Measurements from ENCODE around the gene HIVEP3. TPM values are rescaled to one million over a fixed set of nuclear protein-coding genes. Genes with fewer than 3 reads are reported as not detected.

HIVEP3 gene
- polyA plus RNA-seq, 6 donors from 2014 or later = 0.83 to 2.1 (median 1.3) TPM

DNA sequence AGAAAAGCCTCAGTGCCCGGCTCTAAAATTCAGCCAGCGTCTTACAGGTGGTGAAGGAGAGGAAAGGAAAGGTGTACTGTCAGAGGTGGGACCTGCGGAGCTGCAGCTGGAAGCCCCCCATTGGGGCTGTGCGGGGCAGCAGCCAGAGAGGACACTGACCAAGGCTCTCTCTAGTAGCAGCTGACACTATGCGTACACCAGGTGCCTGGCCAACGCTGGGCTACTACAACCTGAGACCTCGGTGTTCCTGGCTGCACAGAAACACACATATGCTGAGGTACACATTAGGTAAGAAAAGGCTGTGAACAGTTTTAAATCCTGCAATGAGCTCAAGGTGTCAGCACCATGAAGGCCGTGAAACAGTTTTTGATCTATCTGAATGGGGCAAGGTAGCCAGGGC lies 378.7 kb downstream of the HIVEP3 start:
- peaks cover 53 to 68% (median 61%) of the 10 kb centered on the region in 3 donors for H3K4me1 Mint-ChIP-seq
- peak overlapping the region in 1 of 8 donors; percentile 4 for H3K4me3 Mint-ChIP-seq
- peaks cover 0 to 8% of the 10 kb centered on the region in 2 donors for H3K36me3 Mint-ChIP-seq

DNA sequence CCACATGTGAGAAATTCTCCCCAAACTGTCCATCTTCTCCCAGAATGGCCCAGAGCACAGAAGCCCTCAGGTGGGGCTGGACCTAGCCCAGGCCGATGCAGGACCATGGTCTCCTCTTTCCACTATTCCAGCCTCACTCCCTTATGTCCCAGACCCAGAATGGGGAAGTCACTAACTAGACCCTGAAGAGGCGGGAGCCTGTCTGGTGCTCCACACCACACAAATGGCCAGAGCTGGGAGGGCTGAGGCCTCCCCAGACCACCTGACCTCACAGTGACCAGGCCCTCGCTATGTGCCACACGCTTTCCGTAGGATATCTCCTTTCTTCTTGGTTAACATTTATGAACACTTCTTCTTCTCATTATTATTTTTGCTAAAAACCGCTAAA lies 379.3 kb downstream of the HIVEP3 start:
- H3K36me3 Mint-ChIP-seq = peaks cover 0 to 11% of the 10 kb centered on the region in 2 donors
- no peaks in the 10 kb centered on the region for H3K27me3 Mint-ChIP-seq
- no peak for DNase-seq
- peak overlapping the region in 2 of 8 donors; percentile 23 to 53 for H3K4me3 Mint-ChIP-seq
- H3K27ac Mint-ChIP-seq = peak overlapping the region in 3 of 6 donors; percentile 29 to 79 (median 32)
- H3K4me1 Mint-ChIP-seq = peaks cover 54 to 67% (median 61%) of the 10 kb centered on the region in 3 donors
- no peaks in the 10 kb centered on the region for H3K9me3 Mint-ChIP-seq
- ATAC-seq (ENCODE audit: low read depth in 2 of 2) = no peak

More for the DNA sequence above, 378.7 kb downstream of the HIVEP3 start:
- no peak for DNase-seq
- no peak for ATAC-seq (ENCODE audit: low read depth in 2 of 2)
- H3K27ac Mint-ChIP-seq = peak overlapping the region in 3 of 6 donors; percentile 7 to 39 (median 32)
- no peaks in the 10 kb centered on the region for H3K9me3 Mint-ChIP-seq
- H3K27me3 Mint-ChIP-seq = no peaks in the 10 kb centered on the region

DNA sequence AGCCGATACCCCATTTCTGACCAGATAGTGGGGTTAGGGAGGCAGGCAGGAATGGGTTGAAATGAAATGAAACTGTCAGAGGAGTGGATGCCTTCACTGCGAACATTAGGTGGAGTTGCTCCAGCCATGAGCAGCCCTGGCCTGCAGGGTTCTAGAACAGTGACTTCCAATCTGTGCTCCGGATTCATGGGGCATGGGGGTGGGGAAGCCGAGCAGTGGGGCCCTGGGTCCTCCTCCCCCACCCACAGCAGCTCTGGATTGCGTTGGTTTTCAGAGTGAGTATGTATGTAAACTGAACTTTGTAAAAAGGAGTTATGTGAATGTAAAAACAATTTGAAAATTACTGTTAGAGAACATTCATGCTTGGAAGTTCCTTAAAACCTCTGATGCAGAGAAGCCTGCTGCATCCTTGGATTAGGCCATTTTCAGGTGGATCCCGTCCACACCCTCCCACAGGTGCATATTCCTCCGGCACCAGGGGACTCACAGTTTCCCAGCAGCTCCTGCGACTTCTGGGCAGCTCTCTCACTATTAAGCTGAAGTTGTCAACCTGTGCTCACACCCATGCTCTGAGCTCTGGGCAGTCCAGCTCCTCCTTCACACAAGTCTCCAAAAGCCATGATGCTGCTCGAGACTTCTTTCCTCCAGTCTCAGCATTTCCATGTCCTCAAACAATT lies 379.8 kb downstream of the HIVEP3 start:
- Mint-ChIP-seq H3K36me3 (peaks cover 0 to 16% of the 10 kb centered on the region in 2 donors), H3K27ac (peak overlapping the region in 2 of 6 donors; percentile 29 to 64), H3K4me1 (peaks cover 59 to 71% (median 63%) of the 10 kb centered on the region in 3 donors), H3K27me3 (no peaks in the 10 kb centered on the region), H3K4me3 (peak overlapping the region in 1 of 8 donors; percentile 53), H3K9me3 (no peaks in the 10 kb centered on the region)
- ATAC-seq (ENCODE audit: low read depth in 2 of 2) (no peak), DNase-seq (no peak)

DNA sequence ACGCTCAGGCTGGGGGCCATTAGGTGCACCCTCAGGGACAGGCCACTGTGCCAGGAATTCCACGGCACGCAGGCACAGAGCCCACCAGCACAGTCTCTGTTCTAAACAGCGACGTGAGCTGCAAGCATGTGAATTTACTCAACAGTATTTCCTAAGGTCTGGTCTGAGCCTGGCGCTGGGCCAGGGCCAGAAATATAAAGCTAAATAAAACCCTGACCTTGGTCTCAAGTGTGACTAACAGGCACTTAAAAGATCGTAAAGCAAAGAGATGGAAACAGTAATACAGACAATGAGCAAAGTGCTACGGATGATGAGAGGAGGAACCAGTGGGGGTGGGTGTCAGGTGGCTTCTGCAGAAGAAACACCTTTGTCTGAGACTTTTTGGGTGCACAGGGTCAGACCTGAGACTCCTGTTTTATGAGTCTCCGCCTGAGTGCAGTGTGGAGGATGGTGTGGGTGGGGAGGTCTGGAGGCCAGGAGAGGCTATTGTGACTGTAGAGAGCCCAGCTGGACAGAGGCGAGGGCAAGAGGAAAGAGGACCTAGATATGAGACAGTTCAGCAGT lies 380.9 kb downstream of the HIVEP3 start:
- Mint-ChIP-seq H3K9me3 (no peaks in the 10 kb centered on the region), H3K27me3 (no peaks in the 10 kb centered on the region), H3K36me3 (peaks cover 0 to 22% of the 10 kb centered on the region in 2 donors), H3K4me1 (peaks cover 66 to 71% (median 70%) of the 10 kb centered on the region in 3 donors), H3K27ac (peak overlapping the region; percentile 64 to 91 (median 82)), H3K4me3 (peak overlapping the region in 7 of 8 donors; percentile 73 to 85 (median 75))
- peak in 1 of 2 donors; percentile 13 for ATAC-seq (ENCODE audit: low read depth in 2 of 2)
- DNase-seq = no peak

DNA sequence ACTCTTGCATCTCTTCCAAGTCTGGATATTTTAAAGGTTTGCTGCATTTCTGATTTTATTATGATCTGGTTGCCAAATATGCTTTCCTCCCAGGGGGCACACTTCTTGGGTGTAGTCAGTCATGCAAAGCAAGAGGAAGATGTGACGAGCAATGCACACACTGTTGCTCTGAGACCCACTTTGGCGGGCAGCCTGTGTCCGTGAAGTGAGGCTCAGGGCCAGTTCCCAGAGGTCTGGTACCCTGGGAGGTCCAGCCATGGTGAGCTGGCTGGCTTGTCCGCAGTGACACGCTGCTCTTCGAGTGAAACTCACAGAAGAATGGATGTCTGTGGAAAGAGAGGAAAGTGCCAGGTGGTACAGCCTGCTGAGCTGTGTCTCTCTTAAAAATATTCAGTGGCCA lies 381.5 kb downstream of the HIVEP3 start:
- no peaks in the 10 kb centered on the region for H3K27me3 Mint-ChIP-seq
- DNase-seq (peak; percentile 17), ATAC-seq (ENCODE audit: low read depth in 2 of 2) (peak; percentile 84 to 89)
- no peaks in the 10 kb centered on the region for H3K9me3 Mint-ChIP-seq
- H3K27ac Mint-ChIP-seq = peak overlapping the region; percentile 35 to 95 (median 74)
- peak overlapping the region; percentile 70 to 85 (median 74) for H3K4me3 Mint-ChIP-seq
- H3K4me1 Mint-ChIP-seq = peaks cover 67 to 71% (median 70%) of the 10 kb centered on the region in 3 donors
- H3K36me3 Mint-ChIP-seq = peaks cover 0 to 16% of the 10 kb centered on the region in 2 donors

DNA sequence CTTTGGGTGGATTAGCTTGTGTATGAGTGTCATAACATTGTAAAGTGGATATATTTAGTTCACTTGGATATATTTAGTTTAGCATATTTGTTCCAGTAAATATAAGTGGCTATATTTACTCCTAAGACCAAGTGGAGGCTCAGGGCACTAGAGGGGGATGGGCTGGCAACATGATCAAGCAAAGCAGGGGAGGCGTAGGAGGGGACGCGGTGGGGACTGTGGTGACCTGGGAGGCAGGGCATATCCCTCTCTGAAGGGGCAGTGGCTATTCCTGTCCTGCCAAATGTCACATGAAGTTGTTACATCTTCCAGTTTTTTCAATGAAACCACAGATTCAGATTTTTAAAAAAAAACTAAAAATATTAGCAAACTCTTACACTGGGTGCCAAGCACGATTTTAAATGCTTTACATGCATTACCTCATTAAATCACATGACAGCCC lies 382.3 kb downstream of the HIVEP3 start:
- Mint-ChIP-seq H3K27me3 (no peaks in the 10 kb centered on the region), H3K4me3 (peak overlapping the region in 6 of 8 donors; percentile 1 to 74 (median 64)), H3K4me1 (peaks cover 66 to 68% (median 67%) of the 10 kb centered on the region in 3 donors), H3K36me3 (peaks cover 0 to 14% of the 10 kb centered on the region in 2 donors), H3K27ac (peak overlapping the region in 3 of 6 donors; percentile 8 to 83 (median 48)), H3K9me3 (no peaks in the 10 kb centered on the region)
- no peak for ATAC-seq (ENCODE audit: low read depth in 2 of 2)
- no peak for DNase-seq

DNA sequence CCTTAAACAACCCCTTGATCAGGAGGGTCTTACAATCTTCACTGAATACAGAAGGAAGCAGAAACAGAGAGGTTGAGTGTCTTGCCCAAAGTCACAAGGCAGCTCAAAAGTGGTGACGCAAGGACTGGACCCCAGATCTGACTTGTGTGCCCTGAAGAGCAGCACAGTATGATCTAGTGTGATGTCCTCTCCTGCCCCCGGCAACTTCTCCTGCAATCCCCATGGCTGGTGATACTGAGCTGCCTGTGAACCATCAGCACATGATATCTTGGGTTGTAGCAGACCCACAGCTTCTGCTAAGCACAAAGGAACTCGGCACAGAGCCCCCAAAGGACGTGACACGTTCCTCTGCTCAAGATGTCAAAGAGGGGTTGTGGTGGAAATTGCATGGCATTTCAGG lies 383.0 kb downstream of the HIVEP3 start:
- peak overlapping the region in 4 of 6 donors; percentile 30 to 83 (median 44) for H3K27ac Mint-ChIP-seq
- ATAC-seq (ENCODE audit: low read depth in 2 of 2) (no peak), DNase-seq (no peak)
- no peaks in the 10 kb centered on the region for H3K27me3 Mint-ChIP-seq
- no peaks in the 10 kb centered on the region for H3K9me3 Mint-ChIP-seq
- peaks cover 0 to 14% of the 10 kb centered on the region in 2 donors for H3K36me3 Mint-ChIP-seq
- peak overlapping the region in 3 of 8 donors; percentile 5 to 49 (median 11) for H3K4me3 Mint-ChIP-seq
- H3K4me1 Mint-ChIP-seq = peaks cover 59 to 69% (median 67%) of the 10 kb centered on the region in 3 donors

DNA sequence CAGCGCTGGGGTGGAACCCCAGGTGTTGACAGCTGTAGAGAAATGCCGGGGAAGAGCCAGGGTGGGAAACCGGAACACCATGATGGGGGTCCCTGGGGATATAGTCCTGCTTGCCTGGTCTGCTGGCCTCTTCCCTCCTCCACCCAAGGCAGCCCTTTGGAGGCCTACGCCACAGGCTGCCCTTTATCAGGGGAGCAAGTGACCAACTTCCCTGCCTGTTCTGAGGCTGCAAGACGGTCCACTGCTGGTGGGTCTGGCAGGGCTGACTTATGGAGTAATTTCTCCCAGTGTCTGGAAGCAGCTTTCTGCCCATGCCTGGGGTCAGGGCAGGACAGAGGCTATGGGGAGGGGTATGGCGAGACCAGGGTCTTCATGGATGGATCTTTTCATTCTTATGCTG lies 383.4 kb downstream of the HIVEP3 start:
- Mint-ChIP-seq H3K27me3 (no peaks in the 10 kb centered on the region), H3K9me3 (no peaks in the 10 kb centered on the region), H3K36me3 (peaks cover 0 to 14% of the 10 kb centered on the region in 2 donors), H3K4me1 (peaks cover 55 to 67% (median 63%) of the 10 kb centered on the region in 3 donors), H3K4me3 (peak overlapping the region in 1 of 8 donors; percentile 11), H3K27ac (peak overlapping the region in 3 of 6 donors; percentile 30 to 83 (median 37))
- DNase-seq (no peak), ATAC-seq (ENCODE audit: low read depth in 2 of 2) (no peak)

DNA sequence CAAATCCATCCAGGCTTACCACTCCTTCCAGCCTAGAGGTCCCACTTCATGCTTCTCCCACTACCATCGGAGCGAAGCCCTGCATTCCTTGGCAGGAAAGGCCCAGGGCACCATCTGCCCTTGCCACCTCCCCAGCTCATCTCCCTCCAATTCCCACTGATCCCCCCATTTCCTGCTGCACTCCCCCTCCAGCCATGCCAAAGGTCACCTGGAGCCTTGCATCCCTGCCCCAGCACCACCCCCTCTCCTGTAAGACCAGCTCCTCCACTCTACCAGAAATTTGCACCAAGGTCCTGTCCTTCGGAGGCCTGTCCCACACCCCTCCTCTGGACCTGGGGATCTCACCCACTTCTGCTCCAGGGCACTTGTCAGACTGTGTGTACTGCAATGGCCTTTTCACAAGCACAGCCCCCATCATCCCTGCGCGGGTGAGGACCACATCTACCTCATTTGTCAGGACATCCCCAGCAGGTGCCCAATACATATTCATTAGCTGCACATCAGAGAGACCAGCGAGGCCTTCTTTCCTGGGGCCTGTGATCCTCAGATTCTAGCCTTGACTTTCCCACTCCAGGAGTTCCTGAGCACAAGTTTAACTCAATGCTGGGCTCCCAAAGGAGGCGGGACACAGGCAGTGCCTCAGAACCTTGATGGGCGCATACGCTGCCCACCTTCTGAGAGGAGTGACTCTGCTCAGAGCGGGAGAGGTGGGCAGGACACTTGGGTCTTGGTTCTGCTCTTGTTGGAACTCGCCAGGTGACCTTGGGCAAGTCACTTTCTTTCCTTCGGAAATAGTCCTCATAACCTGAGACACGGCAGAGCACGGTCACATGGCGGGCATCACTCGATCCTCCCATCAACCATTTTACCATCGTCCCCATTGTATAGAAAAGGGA lies 384.3 kb downstream of the HIVEP3 start:
- Mint-ChIP-seq H3K27ac (peak overlapping the region in 2 of 6 donors; percentile 15 to 49), H3K27me3 (no peaks in the 10 kb centered on the region), H3K4me1 (peaks cover 47 to 68% (median 56%) of the 10 kb centered on the region in 3 donors), H3K4me3 (peak overlapping the region in 2 of 8 donors; percentile 14 to 35), H3K9me3 (no peaks in the 10 kb centered on the region), H3K36me3 (peaks cover 0 to 14% of the 10 kb centered on the region in 2 donors)
- DNase-seq (no peak), ATAC-seq (ENCODE audit: low read depth in 2 of 2) (no peak)

DNA sequence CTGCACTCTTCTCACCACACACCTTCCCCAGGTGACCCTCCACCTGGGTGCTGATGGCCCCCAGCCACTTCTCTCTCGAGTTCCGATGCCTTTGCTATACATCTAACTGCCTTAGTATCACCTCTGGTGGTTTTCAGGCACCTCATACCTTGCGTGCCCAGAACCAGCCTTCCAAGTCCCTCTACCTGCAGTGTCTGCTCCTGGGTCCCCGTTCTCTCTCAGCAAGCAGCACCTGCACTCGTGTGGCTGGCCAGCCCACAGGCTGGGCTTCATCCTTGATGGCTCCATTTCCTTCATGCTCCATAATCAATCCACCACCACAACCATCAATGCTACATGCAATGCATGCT lies 385.0 kb downstream of the HIVEP3 start:
- Mint-ChIP-seq H3K27ac (peak overlapping the region in 1 of 6 donors; percentile 37), H3K4me1 (peaks cover 40 to 71% (median 51%) of the 10 kb centered on the region in 3 donors), H3K4me3 (no peak overlapping the region), H3K36me3 (peaks cover 0 to 14% of the 10 kb centered on the region in 2 donors), H3K27me3 (no peaks in the 10 kb centered on the region), H3K9me3 (no peaks in the 10 kb centered on the region)
- ATAC-seq (ENCODE audit: low read depth in 2 of 2) = no peak
- no peak for DNase-seq

DNA sequence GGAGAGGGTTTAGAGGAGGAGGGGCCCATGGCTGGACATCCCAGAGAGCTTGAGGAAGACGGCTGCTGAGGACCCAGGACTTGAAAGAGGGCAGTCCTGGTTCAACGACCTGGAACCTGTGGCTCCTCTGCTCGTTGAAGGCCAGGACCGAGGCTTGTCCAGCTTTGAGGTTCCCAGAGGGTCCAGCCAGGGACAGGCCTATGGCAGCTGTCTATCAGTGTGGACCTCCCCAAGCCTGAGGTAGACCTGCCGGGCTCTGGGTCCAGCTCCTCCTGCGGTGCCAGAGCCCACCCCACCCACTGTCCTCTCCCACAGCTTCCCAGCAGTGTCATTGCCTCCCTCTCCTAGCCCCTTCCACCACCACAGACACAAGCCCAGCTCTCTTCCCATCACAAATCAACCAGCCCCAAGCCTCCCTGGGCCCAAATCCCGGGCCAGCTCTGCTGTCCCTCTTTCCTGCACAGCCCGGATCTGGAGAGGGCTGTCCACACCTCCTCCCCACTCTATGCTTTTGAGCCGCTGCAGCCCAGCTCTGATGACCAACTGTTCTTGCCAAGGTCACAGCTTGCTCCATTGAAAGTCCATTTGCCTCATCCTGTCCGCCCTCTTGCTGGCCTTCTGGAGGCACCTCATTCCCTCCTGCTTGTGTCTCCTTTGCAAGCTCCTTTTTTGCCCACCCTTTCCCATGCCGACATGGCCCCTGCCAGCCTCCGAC lies 385.5 kb downstream of the HIVEP3 start:
- no peak for DNase-seq
- H3K27me3 Mint-ChIP-seq = no peaks in the 10 kb centered on the region
- H3K4me1 Mint-ChIP-seq = peaks cover 35 to 70% (median 45%) of the 10 kb centered on the region in 3 donors
- peak overlapping the region in 3 of 6 donors; percentile 40 to 70 (median 56) for H3K27ac Mint-ChIP-seq
- peak overlapping the region in 1 of 8 donors; percentile 25 for H3K4me3 Mint-ChIP-seq
- H3K9me3 Mint-ChIP-seq = no peaks in the 10 kb centered on the region
- peaks cover 0 to 14% of the 10 kb centered on the region in 2 donors for H3K36me3 Mint-ChIP-seq
- ATAC-seq (ENCODE audit: low read depth in 2 of 2) = no peak

DNA sequence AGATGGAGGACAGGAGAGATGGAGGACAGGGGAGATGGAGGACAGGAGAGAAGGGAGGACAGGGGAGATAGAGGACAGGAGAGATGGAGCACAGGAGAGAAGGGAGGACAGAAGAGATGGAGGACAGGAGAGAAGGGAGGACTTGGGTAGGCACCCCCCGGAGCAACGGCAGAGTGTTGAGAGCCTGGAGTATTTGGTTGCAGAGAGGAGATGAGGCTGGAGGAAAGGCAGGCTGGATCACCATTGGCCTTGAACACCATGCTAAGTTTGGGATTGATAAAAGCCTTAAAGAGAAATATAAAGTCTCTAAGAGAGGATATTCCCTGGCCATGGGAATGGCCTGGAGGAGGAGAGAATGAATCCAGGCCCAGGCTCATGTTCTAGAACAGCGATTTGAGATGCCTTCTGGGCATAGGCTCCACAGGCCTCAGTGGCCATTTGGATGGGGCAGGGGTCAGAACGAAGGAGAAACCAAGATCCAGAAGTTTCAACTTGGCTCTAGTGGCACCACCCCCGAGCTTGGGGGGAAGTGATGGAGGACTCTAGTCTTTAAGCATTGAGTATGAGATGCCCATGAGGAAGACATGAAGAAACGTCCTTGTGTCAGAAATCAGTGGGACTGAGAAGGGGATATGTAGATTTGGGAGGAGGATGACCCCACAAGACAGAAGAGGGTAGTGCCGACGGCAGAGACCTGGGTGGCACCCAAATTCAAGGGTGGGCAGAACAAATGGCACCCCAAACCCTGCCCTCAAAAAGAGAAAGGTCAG lies 386.3 kb downstream of the HIVEP3 start:
- Mint-ChIP-seq H3K4me1 (peaks cover 27 to 68% (median 37%) of the 10 kb centered on the region in 3 donors), H3K4me3 (no peak overlapping the region), H3K36me3 (peaks cover 0 to 14% of the 10 kb centered on the region in 2 donors), H3K27me3 (no peaks in the 10 kb centered on the region), H3K9me3 (no peaks in the 10 kb centered on the region), H3K27ac (peak overlapping the region in 2 of 6 donors; percentile 9 to 65)
- no peak for DNase-seq
- ATAC-seq (ENCODE audit: low read depth in 2 of 2) = no peak
